ENCODE measurements around the gene DDX47. TPM values are rescaled to one million over a fixed set of nuclear protein-coding genes. Genes with fewer than 3 reads are reported as not detected.

DDX47 gene
- total and polyA plus RNA-seq, 2 of the 4 experiments (the other 2 are of a cell fraction), result 77.8 to 89.5 TPM

DNA sequence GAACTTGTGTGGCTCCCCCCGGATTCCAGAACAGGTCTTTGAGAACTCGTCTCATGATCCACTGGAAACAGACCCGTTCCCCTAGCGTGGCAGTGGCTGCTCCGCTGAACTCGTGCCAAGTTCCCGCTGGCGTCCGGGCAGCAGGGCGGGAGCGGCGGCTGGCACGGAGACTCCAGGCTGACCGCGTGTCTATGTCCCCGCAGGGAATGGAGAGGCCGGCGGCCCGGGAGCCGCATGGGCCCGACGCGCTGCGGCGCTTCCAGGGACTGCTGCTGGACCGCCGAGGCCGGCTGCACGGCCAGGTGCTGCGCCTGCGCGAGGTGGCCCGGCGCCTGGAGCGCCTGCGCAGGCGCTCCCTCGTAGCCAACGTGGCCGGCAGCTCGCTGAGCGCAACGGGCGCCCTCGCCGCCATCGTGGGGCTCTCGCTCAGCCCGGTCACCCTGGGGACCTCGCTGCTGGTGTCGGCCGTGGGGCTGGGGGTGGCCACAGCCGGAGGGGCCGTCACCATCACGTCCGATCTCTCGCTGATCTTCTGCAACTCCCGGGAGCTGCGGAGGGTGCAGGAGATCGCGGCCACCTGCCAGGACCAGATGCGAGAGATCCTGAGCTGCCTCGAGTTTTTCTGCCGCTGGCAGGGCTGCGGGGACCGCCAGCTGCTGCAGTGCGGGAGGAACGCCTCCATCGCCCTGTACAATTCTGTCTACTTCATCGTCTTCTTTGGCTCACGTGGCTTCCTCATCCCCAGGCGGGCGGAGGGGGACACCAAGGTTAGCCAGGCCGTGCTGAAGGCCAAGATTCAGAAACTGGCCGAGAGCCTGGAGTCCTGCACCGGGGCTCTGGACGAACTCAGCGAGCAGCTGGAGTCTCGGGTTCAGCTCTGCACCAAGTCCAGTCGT is 26.2 kb upstream of the DDX47 start:
- peak overlapping the region; percentile 85 for H3K4me2 ChIP-seq (ENCODE audit: low read depth, low read length)
- H3K18ac ChIP-seq (ENCODE audit: low read depth, low read length), result peak overlapping the region; percentile 82
- H2AK9ac ChIP-seq (replicated peaks; ENCODE audit: low read depth, low read length, poor library complexity), result peak overlapping the region; percentile 98
- BruUV-seq (replicated peaks), result no TSS peak
- peaks cover 15% of the 10 kb centered on the region for H3K4me1 ChIP-seq (ENCODE audit: control insufficient read depth, insufficient read depth, low read length)
- H3K4me3 ChIP-seq (ENCODE audit: insufficient read depth, low read depth, low read length), result peak overlapping the region; percentile 60
- H3K27me3 ChIP-seq (ENCODE audit: control insufficient read depth, insufficient read depth, low read length), result no peaks in the 10 kb centered on the region
- peak overlapping the region; percentile 99 for H2AFZ ChIP-seq (replicated peaks; ENCODE audit: low read length, poor library complexity)
- H3K23ac ChIP-seq (ENCODE audit: low read depth, low read length), result peak overlapping the region; percentile 98
- H3K36me3 ChIP-seq (ENCODE audit: control insufficient read depth, insufficient read depth, low read length), result no peaks in the 10 kb centered on the region
- TF ChIP-seq RAD21 (IDR thresholded peaks at IDR 0.05; ENCODE audit: low read length) (no peak), RFX5 (IDR thresholded peaks at IDR 0.05; ENCODE audit: low read depth, low read length) (no peak), RCOR1 (IDR thresholded peaks at IDR 0.05; ENCODE audit: insufficient replicate concordance, low read length) (no peak), FOS (IDR thresholded peaks at IDR 0.05; ENCODE audit: low read depth, low read length) (no peak), MAZ (IDR thresholded peaks at IDR 0.05; ENCODE audit: borderline replicate concordance, low read depth, low read length) (no peak), BHLHE40 (IDR thresholded peaks at IDR 0.05; ENCODE audit: low read depth, low read length) (peak; percentile 26; the same call in 1 of the 2 replicates), MXI1 (IDR thresholded peaks at IDR 0.05; ENCODE audit: borderline replicate concordance, low read depth, low read length) (peak; percentile 82; the same call in 1 of the 2 replicates)
- TF ChIP-seq, protein P1, sequence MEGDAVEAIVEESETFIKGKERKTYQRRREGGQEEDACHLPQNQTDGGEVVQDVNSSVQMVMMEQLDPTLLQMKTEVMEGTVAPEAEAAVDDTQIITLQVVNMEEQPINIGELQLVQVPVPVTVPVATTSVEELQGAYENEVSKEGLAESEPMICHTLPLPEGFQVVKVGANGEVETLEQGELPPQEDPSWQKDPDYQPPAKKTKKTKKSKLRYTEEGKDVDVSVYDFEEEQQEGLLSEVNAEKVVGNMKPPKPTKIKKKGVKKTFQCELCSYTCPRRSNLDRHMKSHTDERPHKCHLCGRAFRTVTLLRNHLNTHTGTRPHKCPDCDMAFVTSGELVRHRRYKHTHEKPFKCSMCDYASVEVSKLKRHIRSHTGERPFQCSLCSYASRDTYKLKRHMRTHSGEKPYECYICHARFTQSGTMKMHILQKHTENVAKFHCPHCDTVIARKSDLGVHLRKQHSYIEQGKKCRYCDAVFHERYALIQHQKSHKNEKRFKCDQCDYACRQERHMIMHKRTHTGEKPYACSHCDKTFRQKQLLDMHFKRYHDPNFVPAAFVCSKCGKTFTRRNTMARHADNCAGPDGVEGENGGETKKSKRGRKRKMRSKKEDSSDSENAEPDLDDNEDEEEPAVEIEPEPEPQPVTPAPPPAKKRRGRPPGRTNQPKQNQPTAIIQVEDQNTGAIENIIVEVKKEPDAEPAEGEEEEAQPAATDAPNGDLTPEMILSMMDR (conservative IDR thresholded peaks at IDR 0.05; ENCODE audit: low read depth, low read length), result no peak
- TF ChIP-seq, protein P2, sequence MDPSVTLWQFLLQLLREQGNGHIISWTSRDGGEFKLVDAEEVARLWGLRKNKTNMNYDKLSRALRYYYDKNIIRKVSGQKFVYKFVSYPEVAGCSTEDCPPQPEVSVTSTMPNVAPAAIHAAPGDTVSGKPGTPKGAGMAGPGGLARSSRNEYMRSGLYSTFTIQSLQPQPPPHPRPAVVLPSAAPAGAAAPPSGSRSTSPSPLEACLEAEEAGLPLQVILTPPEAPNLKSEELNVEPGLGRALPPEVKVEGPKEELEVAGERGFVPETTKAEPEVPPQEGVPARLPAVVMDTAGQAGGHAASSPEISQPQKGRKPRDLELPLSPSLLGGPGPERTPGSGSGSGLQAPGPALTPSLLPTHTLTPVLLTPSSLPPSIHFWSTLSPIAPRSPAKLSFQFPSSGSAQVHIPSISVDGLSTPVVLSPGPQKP (IDR thresholded peaks at IDR 0.05; ENCODE audit: borderline replicate concordance, low read depth, low read length), result no peak
- TF ChIP-seq, protein P3, sequence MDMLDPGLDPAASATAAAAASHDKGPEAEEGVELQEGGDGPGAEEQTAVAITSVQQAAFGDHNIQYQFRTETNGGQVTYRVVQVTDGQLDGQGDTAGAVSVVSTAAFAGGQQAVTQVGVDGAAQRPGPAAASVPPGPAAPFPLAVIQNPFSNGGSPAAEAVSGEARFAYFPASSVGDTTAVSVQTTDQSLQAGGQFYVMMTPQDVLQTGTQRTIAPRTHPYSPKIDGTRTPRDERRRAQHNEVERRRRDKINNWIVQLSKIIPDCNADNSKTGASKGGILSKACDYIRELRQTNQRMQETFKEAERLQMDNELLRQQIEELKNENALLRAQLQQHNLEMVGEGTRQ (IDR thresholded peaks at IDR 0.05; ENCODE audit: low read depth, low read length), result peak; percentile 20; the same call in 1 of the 2 replicates
- 5% methylated on average over 36 of the region's 80 CpGs; no CpG with 5 or more reads in 1 of the 2 experiments for WGBS, 2 experiments (ENCODE audit: extremely low coverage in 2 of 2, insufficient read length in 1 of 2)
- no peaks in the 10 kb centered on the region for H3K9me3 ChIP-seq (ENCODE audit: control insufficient read depth, insufficient read depth, low read length)
- peak overlapping the region; percentile 89 to 99 for H4K8ac ChIP-seq (ENCODE audit: low read depth in 2 of 2, low read length in 2 of 2)
- H4K5ac ChIP-seq (ENCODE audit: low read depth, low read length), result peak overlapping the region; percentile 93
- peak overlapping the region; percentile 98; the same call in 2 of the 3 replicates for H2BK15ac ChIP-seq (ENCODE audit: low read depth, low read length)
- dilution Hi-C loops (cut with HindIII; ENCODE audit: low sequenced_read_pairs, unreplicated experiment), result no loop called here
- ATAC-seq (ENCODE audit: low read depth) (peak; percentile 93), DNase-seq (peak; percentile 81)
- H2BK20ac ChIP-seq (ENCODE audit: low read depth, low read length), result peak overlapping the region; percentile 63; the same call in 1 of the 2 replicates
- peak overlapping the region; percentile 96 for H4K91ac ChIP-seq (ENCODE audit: insufficient read depth, low read depth, low read length)
- H3K79me1 ChIP-seq (ENCODE audit: low read depth in 1 of 2, low read length in 2 of 2), result peaks cover 13 to 40% of the 10 kb centered on the region in 2 experiments
- peak overlapping the region; percentile 96 for H2AK5ac ChIP-seq (ENCODE audit: low read depth, low read length)
- ChIA-PET CTCF (interaction anchor here (0.9 to 1.2 kb wide), 3 partner anchors 27 to 104 kb away, joined by 3 to 4 read pairs (median 4); partner anchors contain the start of genes DDX47 and GPRC5A), POLR2A (ENCODE audit: unreplicated experiment) (interaction anchor here (0.6 to 1.0 kb wide), 3 partner anchors 32 to 198 kb away, joined by 3 to 5 read pairs (median 3); no protein-coding TSS in a partner anchor)
- in situ Hi-C loops (cut with MboI; ENCODE audit: low sequenced_read_pairs), result no loop called here
- peak overlapping the region; percentile 98 for H3K14ac ChIP-seq (replicated peaks; ENCODE audit: low read depth, low read length)
- no peaks in the 10 kb centered on the region for H4K20me1 ChIP-seq (ENCODE audit: insufficient read depth, low read length)
- H3K9me1 ChIP-seq (ENCODE audit: insufficient read depth, low read length), result peaks cover 11% of the 10 kb centered on the region; the same call in 1 of the 2 replicates
- intact Hi-C loops (cut with micrococcal nuclease), result loop anchor here (5.0 to 10.0 kb wide), 5 partner anchors 50 to 435 kb away; no protein-coding TSS in a partner anchor
- peak overlapping the region; percentile 90 for H2BK5ac ChIP-seq (ENCODE audit: low read depth, low read length, poor library complexity, severe bottlenecking)
- peak overlapping the region; percentile 74 for H3K9ac ChIP-seq (ENCODE audit: low read depth, low read length)
- H3K56ac ChIP-seq (ENCODE audit: extremely low read depth, insufficient read depth, low read length), result peak overlapping the region; percentile 58; the same call in 1 of the 2 replicates
- H3K27ac ChIP-seq (ENCODE audit: insufficient read depth, low read length), result peak overlapping the region; percentile 90
- peak overlapping the region; percentile 97 for H3K4ac ChIP-seq (ENCODE audit: low read depth, low read length)
- H2BK120ac ChIP-seq (ENCODE audit: low read depth, low read length), result peak overlapping the region; percentile 91
